HAP-1 (cell line): Measurements from ENCODE around the gene DNMT3A.

Experiments used
- DNase-seq, 2 experiments: peaks; one replicate each; pipeline ENCODE4 v3.0.0-alpha.2; 2016 to 2020; ENCODE audit warnings: low spot score in 2 of 2
- H3K27me3 ChIP-seq: fragments of 250-450 bp; sonication (Bioruptor Pico); 2 replicates; pipeline ENCODE4 v1.5.1; 2020; ENCODE audit warnings: low read depth, mild to moderate bottlenecking, moderate library complexity
- H3K36me3 ChIP-seq: fragments of 250-450 bp; sonication (Bioruptor Pico); replicated peaks from 2 replicates; pipeline ENCODE4 v1.5.1; 2020; ENCODE audit warnings: mild to moderate bottlenecking
- H3K4me1 ChIP-seq: fragments of 250-450 bp; sonication (Bioruptor Pico); 2 replicates; pipeline ENCODE4 v1.5.1; 2020; ENCODE audit warnings: mild to moderate bottlenecking
- H3K4me3 ChIP-seq: fragments of 250-450 bp; sonication (Bioruptor Pico); 2 replicates; pipeline ENCODE4 v1.5.1; 2020; ENCODE audit warnings: mild to moderate bottlenecking, moderate library complexity
- H3K9me3 ChIP-seq: fragments of 250-450 bp; sonication (Bioruptor Pico); 2 replicates; pipeline ENCODE4 v1.5.1; 2020; ENCODE audit warnings: mild to moderate bottlenecking, moderate library complexity
- in situ Hi-C: fragments of 300-500 bp; cut with MboI; formaldehyde crosslinking; loops from 3 replicates; pipeline ENCODE4 v1.14.3; 2020; ENCODE audit warnings: low sequenced_read_pairs, inconsistent platforms, mixed read lengths

DNMT3A gene

DNA sequence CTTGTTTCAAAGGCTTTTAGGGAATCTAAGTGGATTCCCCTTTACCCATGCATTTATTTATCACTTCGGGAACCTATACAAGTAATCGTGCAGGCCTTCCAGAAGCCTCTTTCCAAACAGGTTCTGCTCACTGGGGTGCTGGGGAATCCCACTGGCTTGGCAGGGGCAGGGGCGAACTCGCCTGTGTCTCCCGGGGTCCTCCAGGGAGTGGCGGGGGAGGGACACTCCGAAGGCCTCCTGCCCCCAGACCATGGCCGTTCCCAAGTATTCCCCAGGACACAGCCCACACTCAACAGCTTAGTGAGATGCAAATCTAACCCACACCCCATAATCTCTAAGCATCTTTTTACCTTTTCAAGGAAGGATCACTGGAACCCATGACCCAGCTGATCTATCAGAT lies 6.5 kb downstream of the DNMT3A start:
- H3K4me3 ChIP-seq: no peak overlapping the region
- no peaks in the 10 kb centered on the region for H3K9me3 ChIP-seq
- H3K36me3 ChIP-seq: no peaks in the 10 kb centered on the region
- no peaks in the 10 kb centered on the region for H3K27me3 ChIP-seq
- peaks cover 1% of the 10 kb centered on the region for H3K4me1 ChIP-seq
- no peak for DNase-seq
- in situ Hi-C loops: no loop called here

DNA sequence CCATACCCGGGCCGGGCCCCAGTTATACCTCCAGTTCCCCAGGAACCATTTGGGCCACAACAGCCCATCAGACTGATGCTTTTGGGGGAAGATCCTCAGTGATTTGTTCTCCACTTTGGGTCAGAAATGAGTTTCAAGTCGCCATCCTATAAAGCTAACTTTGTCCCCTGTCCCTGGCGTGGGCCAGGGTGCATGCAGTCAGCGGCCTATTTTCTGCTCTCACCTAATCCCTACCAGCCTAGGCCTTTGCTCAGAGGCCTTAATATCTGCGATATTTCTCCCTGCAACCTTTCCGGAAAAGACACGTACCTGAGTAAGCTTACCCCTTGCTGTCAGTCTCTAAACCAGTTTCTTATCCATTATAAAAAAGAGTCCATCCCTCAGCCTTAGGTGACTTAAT lies 7.2 kb downstream of the DNMT3A start:
- no peaks in the 10 kb centered on the region for H3K9me3 ChIP-seq
- H3K4me3 ChIP-seq: no peak overlapping the region
- no peak for DNase-seq
- H3K4me1 ChIP-seq: no peaks in the 10 kb centered on the region
- no peaks in the 10 kb centered on the region for H3K27me3 ChIP-seq
- no peaks in the 10 kb centered on the region for H3K36me3 ChIP-seq
- in situ Hi-C loops: no loop called here

DNA sequence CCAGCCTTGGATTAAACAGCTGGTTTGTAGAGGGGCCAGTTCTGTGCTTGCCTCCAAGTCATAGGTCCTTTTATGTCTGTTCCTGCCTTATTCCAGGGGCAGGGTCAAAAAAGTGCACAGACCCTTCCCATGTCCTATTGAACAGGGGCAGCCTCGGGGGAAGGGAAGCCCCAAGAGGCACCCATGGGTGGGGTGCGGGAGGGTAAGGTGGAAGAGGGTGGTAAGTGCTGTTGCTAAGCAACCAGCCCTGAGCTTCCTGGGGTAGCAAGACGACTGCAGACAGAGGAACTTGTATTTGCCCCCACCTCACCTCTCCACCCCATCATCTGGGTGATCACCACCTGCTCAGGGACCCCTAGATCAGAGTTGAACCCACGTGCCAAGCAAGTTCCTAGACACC lies 7.7 kb downstream of the DNMT3A start:
- DNase-seq: no peak

DNA sequence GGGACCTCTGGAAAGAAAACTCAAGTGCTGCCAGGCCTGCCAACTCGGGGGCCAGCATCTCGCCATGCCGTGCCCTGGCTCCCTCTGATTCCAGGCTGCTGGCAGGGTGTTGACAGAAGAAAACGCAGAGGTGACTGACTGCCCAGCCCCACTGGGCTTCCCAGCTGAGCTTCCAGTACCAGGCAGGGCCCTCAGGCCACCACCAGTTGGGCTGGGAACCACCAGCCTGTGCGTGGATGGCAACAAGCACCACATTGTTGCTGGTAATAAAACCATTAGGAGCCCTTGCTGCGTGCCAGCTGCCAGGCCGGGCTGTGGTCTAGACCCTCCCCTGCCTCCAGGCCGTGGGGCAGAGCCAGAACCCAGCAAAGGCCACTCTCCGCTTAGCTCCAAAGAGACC lies 9.2 kb downstream of the DNMT3A start:
- Histone ChIP-seq H3K9me3 (no peaks in the 10 kb centered on the region), H3K27me3 (no peaks in the 10 kb centered on the region), H3K36me3 (no peaks in the 10 kb centered on the region), H3K4me1 (no peaks in the 10 kb centered on the region), H3K4me3 (no peak overlapping the region)
- no peak for DNase-seq
- in situ Hi-C loops: no loop called here

More for the DNA sequence above, 7.7 kb downstream of the DNMT3A start:
- no peaks in the 10 kb centered on the region for H3K4me1 ChIP-seq
- in situ Hi-C loops: no loop called here
- H3K4me3 ChIP-seq: no peak overlapping the region
- no peaks in the 10 kb centered on the region for H3K27me3 ChIP-seq
- no peaks in the 10 kb centered on the region for H3K9me3 ChIP-seq
- no peaks in the 10 kb centered on the region for H3K36me3 ChIP-seq

DNA sequence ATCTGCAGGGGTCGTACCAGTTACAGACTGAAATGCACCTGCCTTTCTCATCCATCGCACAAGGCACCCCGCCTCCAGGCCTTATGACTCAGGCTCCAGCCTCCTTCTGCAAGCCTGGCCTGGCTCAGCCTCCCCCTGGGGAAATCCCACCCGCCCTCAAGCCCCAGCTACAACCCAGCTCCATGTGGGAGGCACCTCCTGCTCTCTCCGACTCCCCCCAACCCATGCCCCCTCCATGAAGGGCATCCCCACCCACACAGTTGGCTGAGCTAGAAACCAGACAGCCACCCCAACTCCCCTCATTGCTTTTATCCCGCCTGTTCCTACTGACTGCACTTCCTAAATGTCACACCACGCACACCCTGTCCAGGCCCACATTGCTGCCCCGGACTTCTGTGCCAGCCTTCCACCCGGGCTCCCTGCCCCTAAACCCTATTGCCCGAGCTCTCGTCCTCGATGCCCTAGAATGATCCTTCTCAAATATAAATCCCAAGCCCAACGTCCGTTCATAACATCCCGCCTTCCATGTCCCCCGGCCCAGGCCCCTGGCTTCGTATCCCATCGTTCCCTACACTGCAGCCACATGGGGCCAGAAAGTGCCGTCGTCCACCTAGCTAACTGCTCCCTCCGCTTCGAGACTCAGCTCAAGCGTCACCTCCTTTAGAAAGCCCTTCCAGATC lies 9.9 kb downstream of the DNMT3A start:
- H3K36me3 ChIP-seq: no peaks in the 10 kb centered on the region
- no peaks in the 10 kb centered on the region for H3K9me3 ChIP-seq
- DNase-seq: no peak
- in situ Hi-C loops: no loop called here
- no peaks in the 10 kb centered on the region for H3K27me3 ChIP-seq
- H3K4me1 ChIP-seq: no peaks in the 10 kb centered on the region
- H3K4me3 ChIP-seq: no peak overlapping the region

DNA sequence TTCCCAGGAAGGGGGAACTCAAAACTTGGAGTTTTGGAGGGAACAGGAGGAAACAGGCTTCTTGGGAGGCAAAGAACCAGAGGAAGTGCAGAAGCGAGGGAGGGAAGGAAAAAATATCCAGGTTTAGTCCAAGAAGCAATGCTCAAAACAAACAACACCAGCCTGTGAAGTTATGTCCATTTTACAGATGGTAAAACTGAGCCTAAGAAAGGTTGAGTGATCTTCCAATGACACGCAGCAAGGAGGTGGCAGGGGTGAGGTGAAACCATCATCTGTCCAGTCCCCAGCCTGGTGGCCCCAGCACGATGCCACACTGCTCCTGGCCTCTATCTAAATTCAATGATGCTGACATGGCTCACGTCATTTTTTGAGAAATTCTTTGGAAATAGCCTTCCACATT lies 10.8 kb downstream of the DNMT3A start:
- no peak for DNase-seq
- H3K9me3 ChIP-seq: no peaks in the 10 kb centered on the region
- in situ Hi-C loops: no loop called here
- H3K36me3 ChIP-seq: no peaks in the 10 kb centered on the region
- no peaks in the 10 kb centered on the region for H3K27me3 ChIP-seq
- H3K4me1 ChIP-seq: no peaks in the 10 kb centered on the region
- no peak overlapping the region for H3K4me3 ChIP-seq

DNA sequence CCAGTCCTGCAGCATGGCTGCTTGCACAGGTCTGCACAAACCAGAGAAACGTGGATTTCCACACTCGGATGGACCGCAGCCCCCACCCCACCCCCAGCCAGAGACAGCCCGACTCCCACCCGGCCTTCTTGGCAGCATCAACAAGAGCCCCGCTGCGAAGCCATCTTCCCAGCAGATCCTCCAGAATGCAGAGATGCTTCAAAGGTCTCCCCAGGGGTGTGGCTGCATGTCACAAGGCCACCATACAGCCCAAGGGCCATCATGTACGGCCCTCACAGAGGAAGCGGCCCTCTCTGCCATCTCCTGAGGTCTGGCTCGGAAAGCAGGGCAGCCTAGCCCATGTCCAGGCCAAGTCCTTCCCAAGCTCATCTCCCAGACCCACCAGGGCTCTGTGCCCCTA lies 11.5 kb downstream of the DNMT3A start:
- in situ Hi-C loops: no loop called here

DNA sequence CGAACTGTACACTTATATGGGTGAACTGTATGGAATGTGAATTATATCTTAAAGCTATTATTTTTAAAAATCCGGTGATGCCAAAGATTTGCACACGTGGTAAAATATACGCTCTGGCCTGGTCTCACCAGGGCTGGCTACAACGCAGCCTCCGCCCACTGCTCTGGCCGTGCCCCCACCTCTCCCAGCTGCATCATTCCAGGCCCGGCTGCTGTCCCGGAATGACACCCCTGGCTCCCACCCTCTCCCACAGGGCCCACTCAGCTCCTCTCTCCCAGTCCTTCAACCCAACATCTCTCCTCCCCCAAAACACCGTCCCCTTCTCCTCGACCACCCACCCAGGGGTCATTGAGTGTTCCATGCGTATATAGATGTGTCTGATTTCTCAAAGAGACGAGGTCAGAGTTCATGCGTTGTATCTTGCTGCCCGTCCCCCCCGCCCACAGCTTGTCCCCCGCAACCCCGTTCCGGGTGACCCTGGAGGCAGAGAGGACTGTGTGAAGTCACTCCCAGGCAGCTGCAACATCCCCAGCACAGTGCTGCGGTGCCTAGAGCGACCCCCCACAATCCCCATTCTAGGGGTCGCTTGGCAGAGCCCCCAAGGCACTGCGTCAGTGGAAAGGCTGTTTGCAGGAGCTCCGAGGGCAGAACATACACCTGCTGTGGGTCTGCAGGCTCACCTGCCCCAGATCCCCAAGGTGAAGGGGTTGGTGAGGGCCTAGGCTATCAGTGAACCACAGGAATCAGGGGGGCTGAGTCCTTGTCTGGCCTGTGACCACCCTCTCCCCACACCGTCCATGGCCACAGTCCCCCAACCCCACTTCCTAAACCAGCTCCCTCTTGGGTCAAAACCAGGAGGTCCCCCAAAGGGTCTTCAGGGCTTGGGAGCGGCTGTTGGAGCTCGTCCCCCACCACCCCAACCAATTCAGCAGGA lies 13.3 kb downstream of the DNMT3A start:
- no peaks in the 10 kb centered on the region for H3K36me3 ChIP-seq
- no peak overlapping the region for H3K4me3 ChIP-seq
- no peak for DNase-seq
- in situ Hi-C loops: no loop called here
- H3K4me1 ChIP-seq: peaks cover 8% of the 10 kb centered on the region
- H3K27me3 ChIP-seq: no peaks in the 10 kb centered on the region
- H3K9me3 ChIP-seq: no peaks in the 10 kb centered on the region

More for the DNA sequence above, 11.5 kb downstream of the DNMT3A start:
- no peaks in the 10 kb centered on the region for H3K4me1 ChIP-seq
- DNase-seq: no peak
- H3K27me3 ChIP-seq: no peaks in the 10 kb centered on the region
- H3K36me3 ChIP-seq: no peaks in the 10 kb centered on the region
- no peak overlapping the region for H3K4me3 ChIP-seq
- no peaks in the 10 kb centered on the region for H3K9me3 ChIP-seq

DNA sequence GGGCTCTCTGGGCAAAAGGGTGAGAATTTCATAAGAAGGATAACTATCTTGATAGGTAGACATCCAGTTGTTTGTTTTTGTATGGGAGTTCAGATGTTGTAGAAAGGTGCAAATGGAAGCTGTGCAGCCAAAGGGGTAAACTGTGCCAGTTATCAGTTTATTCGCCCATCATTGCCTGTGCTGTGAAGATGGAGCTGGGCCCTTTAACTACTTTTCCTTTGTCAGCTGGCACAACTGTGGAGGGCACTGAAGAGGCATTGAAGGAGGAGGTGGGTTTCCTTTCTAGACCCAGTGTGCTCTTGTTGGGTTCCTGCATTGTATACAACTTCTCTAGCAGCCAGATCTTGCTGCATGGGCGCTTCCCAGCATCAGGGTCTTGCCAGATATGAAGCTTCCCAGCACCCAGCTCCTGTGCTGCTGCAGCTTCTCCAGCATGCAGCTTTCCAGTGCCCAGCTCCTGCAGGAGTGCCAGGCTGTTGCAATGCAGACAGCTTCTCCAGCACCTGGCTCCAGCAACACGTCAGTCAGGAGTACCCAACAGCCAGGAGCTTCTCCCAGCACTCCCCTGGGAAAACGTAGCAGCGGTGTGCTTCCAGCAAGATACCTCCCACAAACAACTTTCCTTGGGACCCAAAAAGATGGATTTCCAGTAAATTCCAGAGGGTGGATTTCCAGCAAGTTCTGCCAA lies 15.3 kb downstream of the DNMT3A start:
- in situ Hi-C loops: no loop called here
- Histone ChIP-seq H3K9me3 (no peaks in the 10 kb centered on the region), H3K27me3 (no peaks in the 10 kb centered on the region)

DNA sequence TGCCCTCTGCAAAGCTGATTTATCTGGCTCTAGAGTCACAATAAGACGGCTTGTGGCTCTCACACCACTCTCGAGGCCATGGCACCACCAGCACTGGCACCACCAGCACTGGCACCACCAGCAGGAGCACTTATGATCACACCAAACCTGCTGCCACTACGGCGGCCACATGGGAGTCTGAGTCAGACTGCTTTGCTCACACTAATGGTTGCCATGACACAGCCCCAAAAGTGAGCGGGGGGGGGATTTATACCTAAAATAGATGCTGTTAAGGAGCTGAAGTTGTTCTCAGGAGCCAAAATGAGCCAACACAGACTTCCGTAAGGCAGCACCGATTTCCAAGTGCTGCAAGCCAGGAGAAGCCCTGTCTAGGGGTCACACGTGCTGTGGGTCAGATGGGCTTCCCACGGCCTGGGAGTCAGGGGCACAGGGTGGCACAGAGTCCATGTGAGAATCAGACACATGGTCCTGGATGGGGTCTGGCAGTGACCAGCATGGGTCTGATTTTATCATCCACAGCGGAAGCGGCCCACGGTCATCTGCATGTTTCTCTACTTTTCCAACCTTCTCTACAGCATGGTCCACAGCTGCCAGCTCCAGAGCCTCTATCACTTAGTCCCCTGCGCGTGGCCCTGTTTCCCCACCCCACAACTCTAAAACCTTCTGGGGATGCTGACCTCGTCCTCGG lies 16.7 kb downstream of the DNMT3A start:
- H3K4me3 ChIP-seq: no peak overlapping the region
- no peak for DNase-seq
- no peaks in the 10 kb centered on the region for H3K27me3 ChIP-seq
- no peaks in the 10 kb centered on the region for H3K36me3 ChIP-seq
- peaks cover 8% of the 10 kb centered on the region for H3K4me1 ChIP-seq
- in situ Hi-C loops: no loop called here
- H3K9me3 ChIP-seq: no peaks in the 10 kb centered on the region

More for the DNA sequence above, 15.3 kb downstream of the DNMT3A start:
- H3K4me1 ChIP-seq: peaks cover 8% of the 10 kb centered on the region
- no peak overlapping the region for H3K4me3 ChIP-seq
- no peak for DNase-seq
- H3K36me3 ChIP-seq: no peaks in the 10 kb centered on the region

DNA sequence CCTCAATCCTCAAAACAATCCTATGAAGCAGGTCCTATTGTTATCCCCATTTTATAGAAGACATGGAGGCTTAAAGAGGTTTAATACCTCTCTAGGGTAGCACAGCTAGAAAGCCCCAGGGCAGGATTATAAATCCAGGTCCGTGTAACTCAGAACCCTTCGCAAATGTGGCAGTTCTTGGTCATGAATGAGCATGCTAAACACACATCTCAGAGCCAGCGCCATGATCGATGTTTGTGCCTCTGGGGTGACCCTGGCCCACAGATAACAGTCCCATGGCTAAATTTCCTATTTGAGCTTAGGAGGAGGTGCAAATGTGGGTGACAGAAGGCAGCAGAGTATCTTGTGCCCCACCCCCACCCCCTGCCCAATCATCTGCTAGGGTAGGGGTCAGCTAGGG lies 17.5 kb downstream of the DNMT3A start:
- peak; percentile 65 to 69 for DNase-seq
- H3K27me3 ChIP-seq: no peaks in the 10 kb centered on the region
- H3K9me3 ChIP-seq: no peaks in the 10 kb centered on the region
- H3K36me3 ChIP-seq: no peaks in the 10 kb centered on the region
- in situ Hi-C loops: no loop called here
- H3K4me1 ChIP-seq: peaks cover 8% of the 10 kb centered on the region
- no peak overlapping the region for H3K4me3 ChIP-seq

DNA sequence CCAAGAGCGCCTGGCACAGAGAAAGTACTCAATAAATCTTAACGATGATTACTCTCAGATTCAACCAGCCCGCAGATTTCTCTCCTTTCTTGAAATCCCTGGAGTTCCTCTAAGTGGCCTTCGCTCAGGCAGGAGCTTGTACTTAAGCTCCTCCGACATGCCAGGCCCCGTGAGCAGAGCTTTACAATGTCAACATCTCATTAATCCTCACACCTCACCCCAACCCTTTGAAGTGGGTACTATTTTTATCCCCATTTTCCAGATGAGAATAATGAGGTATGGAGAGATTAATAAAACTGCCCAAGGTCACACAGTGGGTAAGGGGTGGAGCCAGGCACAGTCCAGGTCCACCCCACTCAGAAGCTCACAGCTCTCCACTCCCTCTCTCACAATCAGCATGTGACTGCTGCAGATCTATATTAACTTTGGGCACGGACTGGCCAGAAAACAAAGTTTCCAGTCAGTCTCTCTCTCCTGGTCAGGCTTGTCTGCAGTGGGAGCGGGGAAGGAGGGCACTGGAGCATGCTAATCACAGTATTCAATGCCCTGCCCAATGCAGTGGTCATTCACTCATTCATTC lies 18.0 kb downstream of the DNMT3A start:
- DNase-seq: no peak
- H3K4me3 ChIP-seq: no peak overlapping the region
- H3K36me3 ChIP-seq: no peaks in the 10 kb centered on the region
- no peaks in the 10 kb centered on the region for H3K9me3 ChIP-seq
- no peaks in the 10 kb centered on the region for H3K27me3 ChIP-seq
- H3K4me1 ChIP-seq: peaks cover 8% of the 10 kb centered on the region
- in situ Hi-C loops: no loop called here

DNA sequence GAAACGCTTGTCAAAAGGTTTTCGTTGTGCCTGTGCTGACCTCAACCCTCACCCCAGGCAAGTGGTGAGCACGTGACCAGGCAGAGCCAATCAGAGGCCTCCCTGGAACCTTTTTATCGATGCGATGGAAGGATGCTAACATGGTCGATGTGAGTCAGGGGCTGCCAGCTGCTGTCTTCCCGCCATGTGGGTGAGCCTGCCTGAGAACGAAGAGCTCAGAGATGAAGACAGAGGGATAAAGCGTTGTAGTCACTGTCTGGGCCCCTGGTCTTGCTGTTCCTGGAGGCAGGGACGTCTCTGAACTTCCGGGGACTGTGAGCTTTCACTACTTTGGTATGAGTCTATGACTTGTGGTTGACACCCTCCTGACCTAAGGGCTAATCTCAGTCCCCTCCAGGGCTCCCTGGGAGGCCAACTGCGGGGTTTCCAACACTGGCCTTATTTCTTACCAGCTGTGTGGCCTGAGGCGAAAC lies 18.6 kb downstream of the DNMT3A start:
- DNase-seq: no peak
- Histone ChIP-seq H3K4me3 (no peak overlapping the region), H3K4me1 (peaks cover 8% of the 10 kb centered on the region), H3K36me3 (no peaks in the 10 kb centered on the region), H3K27me3 (no peaks in the 10 kb centered on the region), H3K9me3 (no peaks in the 10 kb centered on the region)
- in situ Hi-C loops: no loop called here
